ENCODE results near the gene GSTM5. TPM values are rescaled to one million over a fixed set of nuclear protein-coding genes. Genes with fewer than 3 reads are reported as not detected.
A peak's percentile ranks its signal among the peaks of the same experiment; 100 is the strongest.
"Not testable (repeated sequence)": the region's sequence is repeated elsewhere in the genome, so short reads cannot be mapped to it uniquely, and the experiment has no call there.

Gene GSTM5
- 0.12 TPM in 2 replicates for total RNA-seq (2014; rRNA removed; shearing (Covaris generic))
- polyA plus RNA-seq (2014; cell fraction: nucleus; rRNA removed): 0.22 TPM in 1 of 2 replicates, not detected in the other

- DNase-seq (ENCODE audit: extremely low read depth, low read depth): not testable (repeated sequence)
Observed at GRCh38 chr1:109711593-109712320, at the start of gene GSTM5. Gene GSTM5, plus strand, starts transcription at chr1:109712251. Its CDS starts 62 bp downstream, at chr1:109712313.

- no peak for DNase-seq (ENCODE audit: extremely low read depth, low read depth)
Observed at GRCh38 chr1:109664671-109665070, 47.4 kb upstream of the GSTM5 start.

DNA sequence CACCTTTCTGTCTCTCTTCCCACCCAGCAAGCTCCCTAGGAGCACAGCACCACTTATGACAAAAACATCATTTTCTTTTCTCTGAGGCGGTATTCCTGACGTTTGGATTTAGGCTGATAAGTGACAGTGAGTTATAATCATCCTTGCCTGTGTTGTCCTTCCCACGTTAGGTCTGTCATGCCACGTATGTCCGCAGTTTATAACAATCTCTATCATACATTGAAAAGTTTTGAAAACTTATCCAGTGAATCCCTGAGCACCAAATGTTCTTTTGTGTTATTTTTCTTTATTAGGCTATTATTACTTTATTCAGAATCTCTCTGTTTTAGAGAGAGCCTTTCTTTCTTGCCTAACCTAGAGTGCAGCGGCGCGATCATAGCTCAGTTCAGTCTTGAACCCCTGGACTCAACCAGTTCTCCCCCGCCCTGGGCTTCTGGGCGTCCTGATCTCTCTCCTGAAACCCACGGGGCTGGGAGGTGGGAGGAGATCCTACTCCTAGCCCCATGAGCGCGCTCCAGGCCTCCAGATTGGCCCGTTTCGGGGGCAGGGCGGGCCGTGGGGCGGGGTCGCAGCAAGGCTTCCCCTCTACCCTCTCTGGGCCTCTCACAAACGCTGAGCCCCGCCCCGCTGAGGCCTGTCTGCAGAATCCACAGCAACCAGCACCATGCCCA is 44.5 kb upstream of the GSTM5 start, which contains the start of gene GSTM2:
Gene GSTM2 (plus strand): TSS at position 606 of the 671 bp plus-strand sequence. CDS start 59 bp downstream, at position 665.
- peak; percentile 65 for DNase-seq (ENCODE audit: extremely low read depth, low read depth)

DNA sequence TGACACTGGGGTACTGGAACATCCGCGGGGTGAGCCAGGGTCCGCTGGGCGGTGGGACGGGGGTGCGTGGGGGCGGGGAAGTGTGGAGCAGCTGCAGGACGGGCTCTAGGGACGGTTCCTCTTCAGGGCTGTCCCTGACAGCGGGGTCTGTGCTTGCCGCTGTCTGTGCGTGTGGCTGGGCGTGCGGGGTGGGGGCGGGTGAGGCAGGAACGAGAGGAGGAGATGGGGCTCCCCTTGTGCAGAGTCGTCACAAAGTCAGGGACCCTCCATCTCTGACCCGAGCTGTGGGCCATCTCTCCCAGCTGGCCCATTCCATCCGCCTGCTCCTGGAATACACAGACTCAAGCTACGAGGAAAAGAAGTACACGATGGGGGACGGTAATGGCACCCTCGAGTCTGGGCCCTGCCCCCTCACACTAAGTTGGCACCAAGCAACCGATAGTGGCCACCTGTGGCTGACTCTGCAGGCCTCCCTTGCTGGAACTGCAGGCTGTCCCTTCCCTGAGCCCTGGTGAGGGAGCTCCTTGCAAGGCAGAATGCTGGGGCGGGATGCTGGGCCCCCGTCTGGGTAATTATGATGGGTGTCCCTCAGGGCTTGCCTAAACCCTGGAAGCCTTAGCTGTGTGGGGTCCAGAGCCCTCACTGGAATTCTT is 43.8 kb upstream of the GSTM5 start:
- no peak for DNase-seq (ENCODE audit: extremely low read depth, low read depth)

DNA sequence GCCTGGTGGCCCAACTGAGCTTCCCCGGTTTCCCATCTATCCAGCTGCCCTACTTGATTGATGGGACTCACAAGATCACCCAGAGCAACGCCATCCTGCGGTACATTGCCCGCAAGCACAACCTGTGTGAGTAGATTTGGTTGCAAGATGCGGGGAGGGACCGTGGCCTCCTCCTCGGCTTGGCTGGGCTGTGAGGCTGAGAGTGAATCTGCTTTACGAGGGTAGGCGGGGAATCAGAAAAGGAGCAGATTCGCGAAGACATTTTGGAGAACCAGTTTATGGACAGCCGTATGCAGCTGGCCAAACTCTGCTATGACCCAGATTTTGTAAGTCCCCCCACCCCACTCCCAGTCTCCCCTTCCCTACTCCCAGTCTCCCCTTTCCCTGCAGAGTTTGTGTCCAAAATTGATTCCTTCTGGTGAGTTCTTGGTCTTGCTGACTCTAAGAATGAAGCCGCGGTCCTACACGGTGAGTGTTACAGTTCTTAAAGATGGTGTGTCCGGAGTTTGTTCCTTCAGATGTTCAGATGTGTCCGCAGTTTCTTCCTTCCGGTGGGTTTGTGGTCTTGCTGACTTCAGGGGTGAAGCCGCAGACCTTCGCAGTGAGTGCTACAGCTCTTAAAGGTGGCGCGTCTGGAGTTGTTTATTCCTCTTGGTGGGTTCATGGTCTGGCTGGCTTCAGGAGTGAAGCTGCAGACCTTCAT is 42.7 kb upstream of the GSTM5 start:
- DNase-seq (ENCODE audit: extremely low read depth, low read depth): no peak

DNA sequence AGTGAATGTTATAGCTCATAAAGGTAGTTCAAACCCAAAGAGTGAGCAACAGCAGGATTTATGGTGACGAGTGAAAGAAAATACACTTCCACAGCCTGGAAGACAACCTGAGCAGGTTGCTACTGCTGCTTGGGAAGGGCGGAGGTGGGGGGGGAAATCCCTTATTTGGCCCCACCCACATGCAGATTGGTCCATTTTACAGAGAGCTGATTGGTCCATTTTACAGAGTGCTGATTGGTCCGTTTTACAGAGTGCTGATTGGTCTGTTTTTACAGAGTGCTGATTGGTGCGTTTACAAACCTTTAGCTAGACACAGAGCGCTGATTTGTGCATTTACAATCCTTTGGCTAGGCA is 42.1 kb upstream of the GSTM5 start:
- DNase-seq (ENCODE audit: extremely low read depth, low read depth): not testable (repeated sequence)

GRCh38 chr1:109671067-109671466 is 41.0 kb upstream of the GSTM5 start:
- no peak for DNase-seq (ENCODE audit: extremely low read depth, low read depth)

DNA sequence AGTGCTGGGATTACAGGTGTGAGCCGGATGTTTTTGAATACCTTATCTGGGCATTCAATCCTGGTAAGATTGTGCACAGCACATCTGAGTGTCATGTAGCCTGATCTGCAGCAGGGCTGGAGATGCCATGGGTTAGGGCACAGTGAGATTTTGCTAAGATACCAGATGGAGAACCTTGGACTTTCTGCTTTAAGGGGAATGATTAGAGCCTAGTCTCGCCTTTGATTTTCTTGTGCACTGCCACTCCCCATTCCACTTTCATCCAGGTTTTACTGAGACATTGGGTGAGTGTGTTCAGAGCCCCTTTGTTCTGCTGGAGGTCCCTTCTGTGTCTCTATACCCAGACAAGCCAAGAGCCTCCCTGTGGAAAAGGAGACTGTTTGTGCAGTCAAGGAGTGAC is 38.2 kb upstream of the GSTM5 start:
- DNase-seq (ENCODE audit: extremely low read depth, low read depth): not testable (repeated sequence)

GRCh38 chr1:109676683-109677381 is 35.2 kb upstream of the GSTM5 start:
- not testable (repeated sequence) for DNase-seq (ENCODE audit: extremely low read depth, low read depth)

GRCh38 chr1:109677459-109677858 is 34.6 kb upstream of the GSTM5 start:
- DNase-seq (ENCODE audit: extremely low read depth, low read depth): no peak

DNA sequence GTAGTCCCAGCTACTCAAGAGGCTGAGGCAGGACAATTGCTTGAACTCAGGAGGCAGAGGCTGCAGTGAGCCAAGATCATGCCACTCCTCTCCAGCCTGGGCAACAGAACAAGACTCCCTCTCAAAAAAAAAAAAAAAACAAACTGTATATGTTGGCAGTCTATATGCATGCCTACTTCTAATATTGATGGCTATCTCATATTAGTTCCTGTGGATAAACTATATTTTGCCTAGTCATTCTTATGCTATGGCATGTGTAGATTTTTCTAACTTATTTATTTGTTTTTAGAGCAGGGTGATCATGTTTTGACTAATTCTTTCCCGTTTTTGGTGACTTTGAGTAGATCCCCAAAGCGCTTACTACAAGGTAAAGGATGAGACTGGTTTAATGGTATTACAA is 33.4 kb upstream of the GSTM5 start:
- DNase-seq (ENCODE audit: extremely low read depth, low read depth): not testable (repeated sequence)

DNA sequence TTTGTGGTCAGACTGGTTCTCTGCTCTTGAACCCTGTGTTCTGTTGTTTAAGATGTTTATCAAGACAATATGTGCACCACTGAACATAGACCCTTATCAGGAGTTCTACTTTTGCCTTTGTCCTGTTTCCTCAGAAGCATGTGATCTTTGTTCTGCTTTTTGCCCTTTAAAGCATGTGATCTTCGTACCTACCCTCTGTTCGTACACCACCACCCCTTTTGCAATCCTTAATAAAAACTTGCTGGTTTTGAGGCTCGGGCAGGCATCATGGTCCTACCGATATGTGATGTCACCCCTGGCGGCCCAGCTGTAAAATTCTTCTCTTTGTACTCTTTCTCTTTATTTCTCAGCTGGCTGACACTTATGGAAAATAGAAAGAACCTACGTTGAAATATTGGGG is 27.3 kb upstream of the GSTM5 start:
- DNase-seq (ENCODE audit: extremely low read depth, low read depth): not testable (repeated sequence)

GRCh38 chr1:109685399-109685798 is 26.7 kb upstream of the GSTM5 start:
- not testable (repeated sequence) for DNase-seq (ENCODE audit: extremely low read depth, low read depth)

DNA sequence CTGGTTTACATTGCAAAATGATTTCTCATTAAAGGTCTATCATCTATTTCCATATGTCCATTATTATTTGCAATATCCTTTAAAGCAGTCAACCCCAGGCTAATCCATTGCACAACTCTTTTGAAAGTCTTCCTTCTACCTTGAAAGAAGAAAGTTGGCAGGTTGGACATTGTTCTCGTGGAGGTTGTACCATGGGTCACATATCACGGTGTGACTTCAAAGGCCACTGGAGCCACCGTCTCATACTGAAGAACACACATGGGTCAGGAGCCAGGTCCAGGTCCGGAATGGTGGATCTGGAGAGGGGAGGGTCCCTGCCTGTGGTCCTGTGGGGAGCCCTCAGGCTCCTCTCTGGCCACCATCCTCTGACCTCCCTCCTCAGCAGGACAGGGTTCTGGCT is 26.2 kb upstream of the GSTM5 start:
- DNase-seq (ENCODE audit: extremely low read depth, low read depth): not testable (repeated sequence)

GRCh38 chr1:109687109-109687508 is 24.9 kb upstream of the GSTM5 start:
- not testable (repeated sequence) for DNase-seq (ENCODE audit: extremely low read depth, low read depth)

DNA sequence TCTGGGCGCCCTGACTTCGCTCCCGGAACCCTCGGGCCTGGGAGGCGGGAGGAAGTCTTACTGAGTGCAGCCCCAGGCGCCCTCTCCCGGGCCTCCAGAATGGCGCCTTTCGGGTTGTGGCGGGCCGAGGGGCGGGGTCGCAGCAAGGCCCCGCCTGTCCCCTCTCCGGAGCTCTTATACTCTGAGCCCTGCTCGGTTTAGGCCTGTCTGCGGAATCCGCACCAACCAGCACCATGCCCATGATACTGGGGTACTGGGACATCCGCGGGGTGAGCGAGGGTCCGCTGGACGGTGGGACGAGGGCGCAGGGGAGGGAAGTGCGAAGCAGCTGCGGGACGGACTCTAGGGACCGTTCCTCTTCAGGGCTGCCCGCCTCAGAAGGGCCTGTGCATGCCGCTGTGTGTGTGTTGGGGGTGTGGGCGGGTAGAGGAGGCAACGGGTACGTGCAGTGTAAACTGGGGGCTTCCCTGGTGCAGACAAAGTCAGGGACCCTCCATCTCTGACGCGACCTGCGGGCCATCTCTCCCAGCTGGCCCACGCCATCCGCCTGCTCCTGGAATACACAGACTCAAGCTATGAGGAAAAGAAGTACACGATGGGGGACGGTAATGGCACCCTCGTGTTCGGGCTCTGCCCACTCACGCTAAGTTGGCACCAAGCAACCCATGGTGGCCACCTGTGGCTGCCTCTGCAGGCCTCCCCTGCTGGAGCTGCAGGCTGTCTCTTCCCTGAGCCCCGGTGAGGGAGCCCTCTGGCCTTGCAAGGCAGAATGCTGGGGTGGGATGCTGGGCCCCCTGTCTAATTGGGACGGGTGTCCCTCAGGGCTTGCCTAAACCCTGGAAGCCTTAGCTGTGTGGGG is 24.2 kb upstream of the GSTM5 start, which contains the start of gene GSTM1:
Gene GSTM1 (plus strand): TSS at position 177 of the 859 bp plus-strand sequence. CDS start 57 bp downstream, at position 234.
- DNase-seq (ENCODE audit: extremely low read depth, low read depth): peak; percentile 71

DNA sequence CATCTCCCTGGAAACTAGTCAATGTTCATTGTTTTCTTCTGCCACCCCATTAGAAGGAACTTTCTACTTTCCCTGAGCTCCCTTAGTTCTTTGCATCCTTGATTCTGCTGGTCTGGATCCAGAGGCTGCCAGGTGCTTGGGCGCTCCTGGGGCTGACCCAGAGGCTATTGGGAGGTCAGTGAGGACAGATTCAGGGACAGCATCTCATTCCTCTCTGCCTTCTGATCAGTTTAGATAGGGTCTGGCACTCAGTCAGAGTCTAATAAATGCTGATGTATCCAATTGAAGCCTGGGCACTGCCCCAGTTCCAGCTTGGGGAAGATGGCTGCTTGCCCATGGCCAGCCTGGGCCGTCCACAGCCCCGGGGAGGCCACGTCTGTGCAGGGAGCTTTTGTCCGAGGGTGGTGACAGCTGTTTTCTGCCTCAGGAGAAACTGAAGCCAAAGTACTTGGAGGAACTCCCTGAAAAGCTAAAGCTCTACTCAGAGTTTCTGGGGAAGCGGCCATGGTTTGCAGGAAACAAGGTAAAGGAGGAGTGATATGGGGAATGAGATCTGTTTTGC is 22.1 kb upstream of the GSTM5 start:
- no peak for DNase-seq (ENCODE audit: extremely low read depth, low read depth)

GRCh38 chr1:109691759-109692158 is 20.3 kb upstream of the GSTM5 start:
- no peak for DNase-seq (ENCODE audit: extremely low read depth, low read depth)

GRCh38 chr1:109694400-109694799 is 17.7 kb upstream of the GSTM5 start:
- DNase-seq (ENCODE audit: extremely low read depth, low read depth): not testable (repeated sequence)
